ENCODE data around the gene CTSZ.
A peak's percentile ranks its signal among the peaks of the same experiment; 100 is the strongest.

The CTSZ gene

GRCh38 chr20:59005523-59006166 lies 1.4 kb downstream of the CTSZ start:
- Histone ChIP-seq H3K27me3 (replicated peaks) (no peaks in the 10 kb centered on the region), H3K27ac (no peak overlapping the region), H3K36me3 (replicated peaks) (peaks cover 4% of the 10 kb centered on the region), H3K4me3 (ENCODE audit: low read depth, low read length) (peak overlapping the region; percentile 60)
- TF ChIP-seq CTCF (IDR thresholded peaks at IDR 0.05; ENCODE audit: low read depth, low read length, missing control alignments), result no peak
- in situ Hi-C loops (cut with HindIII; ENCODE audit: low pct_ligation_motif_present, low sequenced_read_pairs), result no loop called here
- DNase-seq, result no peak

- DNase-seq, result no peak
- Histone ChIP-seq H3K27ac (no peak overlapping the region), H3K27me3 (replicated peaks) (no peaks in the 10 kb centered on the region), H3K4me3 (ENCODE audit: low read depth, low read length) (no peak overlapping the region), H3K36me3 (replicated peaks) (peaks cover 4% of the 10 kb centered on the region)
- no peak for TF ChIP-seq CTCF (IDR thresholded peaks at IDR 0.05; ENCODE audit: low read depth, low read length, missing control alignments)
- in situ Hi-C loops (cut with HindIII; ENCODE audit: low pct_ligation_motif_present, low sequenced_read_pairs), result no loop called here
Measured at GRCh38 chr20:59004763-59005522, 2.1 kb downstream of the CTSZ start.

- Histone ChIP-seq H3K27ac (no peak overlapping the region), H3K4me3 (ENCODE audit: low read depth, low read length) (no peak overlapping the region), H3K36me3 (replicated peaks) (peaks cover 5% of the 10 kb centered on the region), H3K27me3 (replicated peaks) (no peaks in the 10 kb centered on the region)
- TF ChIP-seq CTCF (IDR thresholded peaks at IDR 0.05; ENCODE audit: low read depth, low read length, missing control alignments), result no peak
- DNase-seq, result no peak
- in situ Hi-C loops (cut with HindIII; ENCODE audit: low pct_ligation_motif_present, low sequenced_read_pairs), result no loop called here
Measured at GRCh38 chr20:59004493-59004762, 2.6 kb downstream of the CTSZ start.

GRCh38 chr20:59003836-59004492 lies 3.1 kb downstream of the CTSZ start:
- no peak overlapping the region for H3K4me3 ChIP-seq (ENCODE audit: low read depth, low read length)
- no peak overlapping the region for H3K27ac ChIP-seq
- no peaks in the 10 kb centered on the region for H3K27me3 ChIP-seq (replicated peaks)
- no peak for TF ChIP-seq CTCF (IDR thresholded peaks at IDR 0.05; ENCODE audit: low read depth, low read length, missing control alignments)
- H3K36me3 ChIP-seq (replicated peaks), result peaks cover 8% of the 10 kb centered on the region
- in situ Hi-C loops (cut with HindIII; ENCODE audit: low pct_ligation_motif_present, low sequenced_read_pairs), result no loop called here
- DNase-seq, result no peak

GRCh38 chr20:59002874-59003399 lies 4.1 kb downstream of the CTSZ start:
- no peaks in the 10 kb centered on the region for H3K27me3 ChIP-seq (replicated peaks)
- H3K27ac ChIP-seq, result no peak overlapping the region
- no peak for DNase-seq
- H3K4me3 ChIP-seq (ENCODE audit: low read depth, low read length), result no peak overlapping the region
- TF ChIP-seq CTCF (IDR thresholded peaks at IDR 0.05; ENCODE audit: low read depth, low read length, missing control alignments), result no peak
- in situ Hi-C loops (cut with HindIII; ENCODE audit: low pct_ligation_motif_present, low sequenced_read_pairs), result no loop called here
- peaks cover 8% of the 10 kb centered on the region for H3K36me3 ChIP-seq (replicated peaks)

All from brain microvascular endothelial cell (primary cell).